ENCODE results near the gene SMIM1.
"Not testable (repeated sequence)": the region's sequence is repeated elsewhere in the genome, so short reads cannot be mapped to it uniquely, and the experiment has no call there.

SMIM1 gene

DNA sequence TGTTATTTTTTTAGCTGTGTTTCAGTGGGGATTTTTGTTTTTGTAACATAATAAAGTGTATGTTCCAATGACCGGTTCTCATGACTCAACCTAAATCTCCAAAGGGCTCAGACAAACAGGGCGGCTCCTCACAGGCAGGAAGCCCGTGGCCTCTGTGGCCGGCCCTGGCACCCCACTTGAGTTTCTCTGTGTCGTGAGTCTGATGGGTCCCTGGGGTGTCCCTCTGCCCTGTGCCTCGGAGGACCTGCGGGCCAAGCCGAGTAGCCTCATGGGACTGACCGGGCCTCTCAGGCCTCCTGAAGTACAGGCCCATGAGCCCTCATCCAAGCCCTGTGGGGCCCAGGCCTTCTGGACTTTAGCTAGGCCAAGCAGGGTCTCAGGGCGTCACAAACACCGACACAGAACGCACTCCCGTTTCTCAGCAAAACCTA is 36.4 kb upstream of the SMIM1 start:
- in situ Hi-C loops (cut with HindIII; ENCODE audit: low sequenced_read_pairs): no loop called here

DNA sequence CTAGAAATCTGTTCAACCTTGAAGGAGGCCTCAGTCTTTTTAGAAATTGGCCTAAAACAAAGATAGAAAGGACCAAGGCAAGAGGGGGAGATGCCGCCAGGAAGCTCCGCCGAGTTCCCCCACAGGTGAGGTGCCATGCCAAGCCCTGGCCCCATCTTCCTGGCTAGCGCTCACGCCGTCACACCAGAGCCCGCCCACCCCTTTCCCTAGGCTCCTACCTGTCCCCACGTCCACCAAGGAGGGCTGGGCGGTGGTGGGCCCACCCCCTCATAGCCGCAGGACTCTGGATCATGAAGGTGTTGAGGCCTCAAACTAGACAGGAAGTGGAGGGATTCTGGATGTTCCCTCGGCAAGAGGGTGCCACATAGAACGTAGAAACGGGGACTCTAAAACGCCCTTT is 35.8 kb upstream of the SMIM1 start:
- in situ Hi-C loops (cut with HindIII; ENCODE audit: low sequenced_read_pairs): no loop called here

DNA sequence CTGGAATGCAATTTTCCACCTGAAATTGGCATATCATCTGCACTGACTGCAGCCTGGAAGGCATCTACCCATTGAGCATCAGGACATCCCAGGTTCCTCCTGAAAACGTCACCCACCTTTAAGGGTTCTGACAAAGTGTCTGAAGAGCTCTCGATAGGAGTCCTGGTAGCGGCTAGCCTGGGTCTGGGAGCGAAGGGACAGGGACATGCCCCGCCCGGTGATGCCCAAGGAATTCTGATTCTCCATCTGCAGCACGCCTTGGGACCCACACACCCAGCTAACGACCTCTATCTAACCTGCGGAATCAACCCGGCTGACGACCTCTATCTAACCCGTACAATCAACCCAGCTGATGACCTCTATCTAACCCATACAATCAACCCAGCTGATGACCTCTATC is 33.6 kb upstream of the SMIM1 start:
- in situ Hi-C loops (cut with HindIII; ENCODE audit: low sequenced_read_pairs): no loop called here

DNA sequence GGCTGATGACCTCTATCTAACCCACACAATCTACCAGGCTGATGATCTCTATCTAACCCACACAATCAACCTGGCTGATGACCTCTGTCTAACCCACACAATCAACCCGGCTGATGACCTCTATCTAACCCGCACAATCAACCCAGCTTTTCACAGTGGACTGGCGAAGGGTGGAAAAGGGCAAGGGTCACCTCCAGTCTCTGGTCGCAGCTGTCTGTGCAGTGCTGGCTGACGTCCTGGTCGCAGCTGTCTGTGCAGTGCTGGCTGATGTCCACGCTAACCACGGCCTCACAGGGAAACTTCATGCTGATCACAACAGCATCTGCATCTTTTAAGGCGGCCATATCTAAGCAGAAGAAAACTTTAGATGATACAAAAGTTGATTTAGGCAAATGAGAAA is 32.5 kb upstream of the SMIM1 start:
- in situ Hi-C loops (cut with HindIII; ENCODE audit: low sequenced_read_pairs): no loop called here

- in situ Hi-C loops (cut with HindIII; ENCODE audit: low sequenced_read_pairs): no loop called here
Observed at GRCh38 chr1:3740752-3741151, 31.8 kb upstream of the SMIM1 start.

GRCh38 chr1:3741566-3742438 is 30.7 kb upstream of the SMIM1 start:
- in situ Hi-C loops (cut with HindIII; ENCODE audit: low sequenced_read_pairs): no loop called here

- in situ Hi-C loops (cut with HindIII; ENCODE audit: low sequenced_read_pairs): no loop called here
Observed at GRCh38 chr1:3742439-3743298, 29.9 kb upstream of the SMIM1 start.

DNA sequence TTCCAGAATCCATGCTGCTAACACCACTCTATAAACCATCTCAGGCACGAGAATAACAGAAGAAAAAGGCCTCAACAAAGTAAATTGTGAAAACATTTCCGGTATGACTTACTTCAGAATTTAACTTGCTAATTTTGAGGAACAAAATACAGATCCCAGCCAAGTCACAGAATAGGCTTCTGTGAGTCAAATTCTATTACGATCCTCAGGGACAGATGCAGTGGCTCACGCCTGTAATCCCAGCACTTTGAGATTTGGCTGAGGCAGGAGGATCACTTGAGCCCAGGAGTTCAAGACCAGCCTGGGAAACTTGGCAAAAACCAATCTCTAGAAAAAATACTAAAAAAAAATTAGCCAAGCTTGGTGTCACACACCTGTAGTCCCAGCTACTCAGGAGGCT is 29.1 kb upstream of the SMIM1 start:
- in situ Hi-C loops (cut with HindIII; ENCODE audit: low sequenced_read_pairs): no loop called here

- in situ Hi-C loops (cut with HindIII; ENCODE audit: low sequenced_read_pairs): no loop called here
Observed at GRCh38 chr1:3743826-3744225, 28.7 kb upstream of the SMIM1 start.

DNA sequence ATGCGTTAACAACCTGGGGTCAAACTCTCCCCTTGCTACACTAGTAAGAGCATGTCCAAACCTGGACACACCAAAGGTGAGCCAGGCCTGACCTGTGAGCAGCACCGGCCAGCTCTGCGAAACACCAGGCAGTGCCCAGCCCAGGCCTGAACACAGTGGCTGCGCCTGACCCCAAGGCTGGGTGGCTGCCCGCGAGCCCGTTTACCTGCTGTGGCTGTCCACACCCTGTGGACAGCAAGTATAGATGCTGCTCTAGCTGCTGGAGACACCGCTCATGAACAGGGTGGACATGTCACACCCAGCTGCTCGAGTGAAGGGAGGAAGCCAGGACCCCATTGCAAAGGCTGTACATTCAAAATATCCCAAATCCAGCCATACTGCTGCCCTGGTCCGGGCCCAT is 27.9 kb upstream of the SMIM1 start:
- in situ Hi-C loops (cut with HindIII; ENCODE audit: low sequenced_read_pairs): no loop called here

DNA sequence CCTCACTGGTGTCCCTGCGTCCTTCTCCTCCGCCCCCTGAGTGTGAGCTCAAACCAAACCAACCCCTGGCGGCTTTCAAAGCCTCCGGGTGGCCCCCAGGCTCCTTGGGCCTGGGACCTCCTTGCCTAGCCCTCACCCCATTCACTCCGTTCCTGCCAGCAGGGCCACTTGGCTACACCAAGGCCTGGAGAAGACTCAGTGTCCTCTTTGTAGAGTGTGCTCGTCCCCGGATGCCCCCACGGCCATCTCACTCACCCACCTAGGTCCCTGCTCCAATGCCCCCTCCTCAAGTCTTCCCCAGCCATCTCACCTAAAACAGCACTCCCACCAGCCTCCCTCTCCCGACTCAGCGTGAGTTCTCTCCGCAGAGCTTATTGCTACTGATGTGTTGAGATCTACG is 27.5 kb upstream of the SMIM1 start:
- in situ Hi-C loops (cut with HindIII; ENCODE audit: low sequenced_read_pairs): no loop called here

- in situ Hi-C loops (cut with HindIII; ENCODE audit: low sequenced_read_pairs): no loop called here
Observed at GRCh38 chr1:3745590-3746381, 26.8 kb upstream of the SMIM1 start.

DNA sequence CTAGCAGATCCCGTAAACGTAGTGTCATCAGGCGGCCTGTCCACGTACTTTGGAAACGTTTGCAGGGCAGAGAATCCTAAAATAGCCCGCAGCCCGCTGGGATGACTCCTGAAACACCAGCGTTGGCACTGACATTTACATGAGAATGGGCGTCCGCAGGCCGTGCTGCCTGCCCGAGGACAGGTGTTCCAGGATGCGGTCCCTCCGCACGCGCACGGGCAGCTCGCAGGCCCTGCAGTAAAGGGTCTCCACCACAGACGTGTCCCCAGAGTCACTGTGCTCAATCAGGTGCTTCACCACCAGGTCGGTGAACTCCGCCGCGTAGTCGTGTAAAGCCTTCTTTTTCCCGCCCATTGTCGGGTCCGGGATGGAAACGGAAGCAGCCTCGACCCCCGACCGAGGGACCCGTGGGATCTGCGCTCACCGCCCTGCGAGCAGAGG is 26.1 kb upstream of the SMIM1 start:
- in situ Hi-C loops (cut with HindIII; ENCODE audit: low sequenced_read_pairs): no loop called here

DNA sequence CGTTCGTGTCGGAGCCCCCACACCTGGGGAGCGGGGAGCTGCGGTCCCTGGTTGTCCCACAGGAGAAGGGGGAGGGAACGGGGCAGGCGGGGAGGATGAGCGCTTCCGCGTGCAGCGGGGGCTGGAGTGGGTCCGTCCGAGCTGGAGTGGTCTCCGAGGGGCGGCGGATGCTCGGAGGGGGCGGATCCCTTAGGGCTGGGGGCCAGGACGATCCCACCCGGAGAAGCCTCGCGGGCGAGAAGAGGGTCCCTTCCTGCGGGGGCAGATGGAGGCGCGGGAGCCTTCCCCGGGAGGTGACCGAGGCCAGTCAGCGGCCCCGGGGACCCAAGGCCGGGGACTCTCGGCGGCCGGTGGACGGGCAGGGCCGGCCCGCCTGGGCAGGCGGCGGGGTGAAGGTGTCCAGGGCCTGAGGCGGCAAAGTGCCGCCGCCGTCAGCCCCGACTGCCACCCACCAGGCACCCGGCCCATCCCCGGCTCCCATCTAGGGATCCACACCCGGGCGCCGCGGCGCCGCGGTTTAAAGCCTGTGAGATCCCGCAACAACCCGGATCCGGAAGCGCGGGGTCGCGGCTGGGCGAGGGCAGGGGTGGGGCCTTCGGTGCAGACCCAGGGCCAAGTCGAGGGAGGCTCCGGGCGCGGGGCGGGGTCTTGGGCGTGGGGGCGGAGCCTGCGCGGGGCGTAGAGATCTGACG is 25.6 kb upstream of the SMIM1 start:
- in situ Hi-C loops (cut with HindIII; ENCODE audit: low sequenced_read_pairs): no loop called here

GRCh38 chr1:3747522-3747848 is 25.1 kb upstream of the SMIM1 start:
- in situ Hi-C loops (cut with HindIII; ENCODE audit: low sequenced_read_pairs): no loop called here

- in situ Hi-C loops (cut with HindIII; ENCODE audit: low sequenced_read_pairs): no loop called here
Observed at GRCh38 chr1:3747903-3748302, 24.6 kb upstream of the SMIM1 start.

DNA sequence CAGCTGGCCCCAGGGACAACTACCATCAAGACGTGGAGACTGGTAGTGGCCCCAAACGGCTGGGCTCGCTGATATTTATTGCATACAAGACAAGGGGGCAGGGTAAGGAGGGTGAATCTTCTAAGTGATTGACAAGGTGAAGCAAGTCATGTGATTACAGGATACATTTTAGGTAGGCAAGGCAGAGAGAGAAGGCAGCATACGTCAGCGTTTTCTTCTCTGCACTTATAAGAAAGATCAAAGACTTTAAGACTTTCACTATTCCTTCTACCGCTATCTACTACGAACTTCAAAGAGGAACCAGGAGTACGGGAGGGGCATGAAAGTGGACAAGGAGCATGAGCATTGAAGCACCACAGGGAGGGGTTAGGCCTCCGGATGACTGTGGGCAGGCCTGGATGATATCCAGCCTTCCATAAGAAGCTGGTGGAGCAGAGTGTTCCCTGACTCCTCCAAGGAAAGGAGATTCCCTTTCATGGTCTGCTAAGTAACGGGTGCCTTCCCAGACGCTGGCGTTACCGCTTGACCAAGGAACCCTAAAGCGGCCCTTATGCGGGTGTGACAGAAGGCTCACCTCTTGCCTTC is 24.1 kb upstream of the SMIM1 start:
- in situ Hi-C loops (cut with HindIII; ENCODE audit: low sequenced_read_pairs): not testable (repeated sequence)

- in situ Hi-C loops (cut with HindIII; ENCODE audit: low sequenced_read_pairs): no loop called here
Observed at GRCh38 chr1:3749512-3749911, 23.0 kb upstream of the SMIM1 start.

GRCh38 chr1:3750741-3751140 is 21.8 kb upstream of the SMIM1 start:
- in situ Hi-C loops (cut with HindIII; ENCODE audit: low sequenced_read_pairs): loop anchor here (25.0 kb wide), 1 partner anchor 113 kb away; the partner anchor contains the start of gene TPRG1L

DNA sequence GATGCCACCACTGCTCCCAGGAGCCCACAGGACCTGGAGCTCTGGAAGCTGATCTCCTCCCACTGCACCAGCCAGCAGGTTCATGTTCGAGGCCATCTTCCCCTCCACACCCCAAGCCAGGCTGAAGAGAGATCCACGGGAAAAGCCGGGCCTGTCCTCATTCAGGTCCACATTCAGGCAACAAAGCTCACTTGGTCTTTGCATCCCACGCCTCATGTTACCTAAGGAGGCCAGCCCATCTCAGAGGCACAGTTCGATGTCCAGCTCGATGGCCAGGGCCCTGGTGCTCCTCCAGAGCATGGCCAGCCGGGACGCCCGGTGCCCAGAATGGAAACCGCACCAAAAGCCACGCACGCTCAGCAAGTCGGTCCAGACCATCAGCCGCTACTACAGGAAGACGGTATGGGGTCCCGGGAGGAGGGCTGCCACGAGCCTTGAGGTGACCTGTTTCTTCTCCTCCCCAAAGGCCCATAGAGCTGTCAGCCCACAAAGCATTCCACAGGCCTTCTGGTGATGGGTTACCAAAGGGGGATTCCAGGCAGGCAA is 20.1 kb upstream of the SMIM1 start, which contains the start of gene CCDC27:
Gene CCDC27 (plus strand): TSS at position 51 of the 546 bp plus-strand sequence. CDS start 32 bp downstream, at position 83.
- in situ Hi-C loops (cut with HindIII; ENCODE audit: low sequenced_read_pairs): loop anchor here (25.0 kb wide), 1 partner anchor 115 kb away; the partner anchor contains the start of gene TPRG1L

Measured in DLD1 (cell line).